ENCODE data around the gene CEP128.

Gene CEP128

GRCh38 chr14:80602946-80603345 is 338.6 kb downstream of the CEP128 start:
- DNase-seq = no peak

DNA sequence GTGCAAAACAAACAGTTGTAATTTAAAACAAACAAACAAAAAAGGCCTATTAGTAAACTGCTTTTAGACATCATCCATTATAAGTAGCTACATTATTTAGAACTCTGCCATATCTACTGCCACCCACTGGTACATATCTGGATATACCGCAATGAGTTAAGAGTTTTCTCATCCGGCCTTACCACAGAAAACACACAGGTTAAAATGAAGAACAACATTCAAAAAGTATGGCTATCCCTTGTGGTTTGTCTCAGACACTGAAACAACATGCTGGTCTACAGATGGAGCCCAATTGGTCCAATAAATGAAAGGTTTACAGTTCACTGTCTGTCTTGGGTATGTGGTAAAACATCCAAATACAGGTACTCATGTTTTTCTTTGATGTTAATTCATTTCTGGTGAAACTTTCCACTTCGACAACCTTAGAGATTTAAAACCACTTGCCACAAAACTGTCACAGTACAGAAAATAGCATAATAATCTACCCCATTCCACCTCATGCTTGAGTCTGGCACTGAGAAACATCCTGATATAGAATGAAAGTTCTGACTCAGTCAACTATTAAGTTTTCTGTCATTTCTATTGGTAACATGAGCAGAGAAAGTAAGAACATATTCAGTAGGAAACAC is 354.3 kb downstream of the CEP128 start:
- DNase-seq = no peak

DNA sequence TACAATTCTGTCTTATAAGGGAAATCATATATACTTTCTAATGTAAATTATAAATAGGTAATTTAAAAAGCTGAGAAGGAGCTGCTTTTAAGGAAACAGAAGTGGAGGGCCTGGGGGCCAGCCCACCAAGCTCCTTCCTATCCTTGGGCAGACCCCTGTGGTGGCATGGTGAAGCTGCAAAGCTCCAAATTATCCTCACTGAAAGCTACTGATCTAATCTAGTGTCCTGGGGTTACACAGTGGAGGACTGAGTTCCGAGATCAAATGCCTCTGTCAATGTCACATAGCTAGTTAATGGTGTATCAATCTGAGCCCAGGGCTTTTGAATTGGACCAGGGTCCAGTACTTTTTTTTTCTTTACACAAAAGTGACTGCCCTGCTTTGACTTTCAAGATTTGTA is 355.4 kb downstream of the CEP128 start:
- no peak for DNase-seq

DNA sequence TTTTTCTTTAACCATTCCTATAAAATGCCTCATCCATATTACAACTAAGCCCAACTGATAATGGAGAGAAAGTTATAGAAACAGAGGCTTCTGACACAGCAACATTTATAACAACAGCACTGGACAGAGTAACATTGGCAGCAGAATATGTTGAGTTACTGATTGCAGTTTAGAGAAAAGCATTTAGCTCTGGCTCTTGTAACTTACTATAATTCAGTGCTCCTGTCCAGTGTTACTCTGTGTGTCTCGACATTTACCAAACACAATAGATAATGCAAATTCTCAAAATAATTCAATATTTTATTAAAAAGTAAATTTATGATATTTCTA is 356.1 kb downstream of the CEP128 start:
- no peak for DNase-seq

DNA sequence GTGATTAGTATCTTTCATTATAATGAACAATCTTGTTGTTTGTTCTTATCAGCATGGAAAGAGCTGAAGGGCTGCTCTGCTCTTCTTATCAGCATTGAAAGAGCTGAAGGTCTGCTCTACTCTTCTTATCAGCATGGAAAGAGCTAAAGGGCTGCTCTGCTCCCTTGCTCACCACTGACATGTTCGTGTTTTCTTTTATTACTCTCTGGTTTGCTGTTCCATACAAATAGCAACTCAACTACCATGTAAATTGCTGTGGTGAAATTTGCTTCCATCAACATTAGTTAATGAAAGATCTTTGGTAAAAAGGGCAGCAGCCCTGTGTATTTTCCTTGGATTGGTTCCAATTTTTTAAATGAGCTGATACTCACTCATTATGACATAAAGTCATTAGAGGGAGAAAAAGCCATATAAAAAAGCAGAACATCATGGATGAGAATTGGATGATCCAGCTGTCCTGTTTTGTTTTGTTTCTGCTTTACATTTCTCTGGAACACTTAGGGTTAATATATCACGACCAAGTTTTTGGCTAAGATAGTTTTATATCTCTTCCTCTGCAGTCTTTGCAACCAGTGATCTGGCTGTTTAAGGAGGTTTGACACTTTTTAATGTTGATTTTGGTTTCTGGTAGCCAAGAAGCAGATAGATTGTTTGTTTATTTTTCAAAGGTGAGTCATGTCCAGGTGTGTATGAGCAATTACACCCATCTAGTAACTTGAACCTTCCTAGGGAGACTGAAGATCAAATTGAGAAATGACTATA is 356.6 kb downstream of the CEP128 start:
- DNase-seq = no peak

DNA sequence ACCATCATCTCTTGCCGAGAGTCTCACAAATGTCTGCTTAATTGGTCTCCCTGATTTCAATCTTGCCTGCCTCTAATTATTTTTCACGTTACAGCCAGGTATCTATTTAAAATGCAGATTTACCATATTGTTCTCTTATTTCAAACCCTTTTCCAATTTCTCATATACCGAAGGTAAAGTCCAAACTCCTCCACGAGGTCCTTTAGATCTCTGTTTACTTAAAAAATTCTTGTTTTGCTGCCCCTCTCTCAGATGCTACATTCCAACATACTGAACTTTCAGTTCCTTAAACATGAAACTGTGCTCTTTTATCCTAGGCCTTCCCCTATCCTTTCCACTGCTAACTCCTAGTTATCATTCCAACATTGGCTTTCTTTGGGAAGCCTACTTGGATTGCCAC is 363.9 kb downstream of the CEP128 start:
- DNase-seq = no peak

DNA sequence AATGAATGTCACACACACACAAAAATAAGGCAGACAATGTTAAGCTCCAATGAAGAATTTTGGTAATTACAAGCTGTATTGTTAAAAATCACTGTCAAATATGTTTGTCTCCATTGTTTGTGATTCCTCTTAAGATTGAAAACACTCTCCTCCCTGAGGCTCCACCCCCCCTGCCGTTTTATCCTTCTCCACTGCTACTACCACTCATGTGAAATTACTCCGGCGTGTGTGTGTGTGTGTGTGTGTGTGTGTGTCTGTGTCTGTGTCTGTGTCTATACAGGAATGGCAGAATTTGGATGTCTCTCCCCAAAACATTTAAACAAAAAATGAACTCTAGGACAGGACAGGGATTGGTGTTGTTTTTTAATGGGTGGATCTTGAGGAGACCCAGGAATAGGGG is 365.1 kb downstream of the CEP128 start:
- DNase-seq = no peak

- no peak for DNase-seq
Observed at GRCh38 chr14:80575763-80576162, 365.8 kb downstream of the CEP128 start.

GRCh38 chr14:80572666-80573065 is 368.9 kb downstream of the CEP128 start:
- no peak for DNase-seq

DNA sequence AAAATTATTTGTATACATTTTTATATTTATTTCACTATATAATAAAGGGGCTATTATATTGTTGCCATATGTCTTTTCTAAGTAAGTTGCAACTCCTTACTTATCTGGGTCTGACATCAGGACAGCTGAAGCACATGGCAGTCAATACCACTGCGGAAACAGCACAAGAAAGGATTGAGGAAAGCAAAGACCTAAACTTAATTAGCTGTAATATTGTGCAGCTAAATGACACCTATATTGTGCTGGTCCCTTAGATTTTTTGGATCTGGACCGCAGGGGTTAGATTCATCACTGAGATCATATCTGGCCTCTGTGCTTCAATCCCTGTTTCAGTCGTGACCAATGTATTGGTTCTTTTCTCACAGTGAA is 370.6 kb downstream of the CEP128 start:
- DNase-seq = no peak

GRCh38 chr14:80567905-80568536 is 373.5 kb downstream of the CEP128 start:
- DNase-seq = no peak

DNA sequence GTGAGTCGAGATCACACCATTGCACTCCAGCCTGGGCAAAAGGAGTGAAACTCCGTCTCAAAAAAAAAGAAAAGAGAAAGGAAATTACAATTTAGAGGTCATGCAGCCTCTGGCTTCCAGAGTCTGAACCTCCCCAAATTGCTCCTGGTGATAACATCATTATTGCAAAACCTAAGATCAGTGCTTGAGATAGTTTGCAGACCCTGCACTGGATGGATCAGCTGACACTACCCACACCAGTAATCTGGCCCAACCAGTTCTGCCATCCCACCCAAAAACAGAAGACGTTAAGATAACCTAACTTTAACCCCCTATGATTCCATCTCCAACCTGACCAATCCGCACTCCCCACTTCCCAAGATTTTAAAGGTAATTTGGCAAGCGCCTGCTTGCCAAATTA is 376.5 kb downstream of the CEP128 start:
- DNase-seq = no peak

- DNase-seq = no peak
Observed at GRCh38 chr14:80564051-80564450, 377.5 kb downstream of the CEP128 start.

GRCh38 chr14:80560800-80561657 is 380.5 kb downstream of the CEP128 start:
- DNase-seq = no peak

DNA sequence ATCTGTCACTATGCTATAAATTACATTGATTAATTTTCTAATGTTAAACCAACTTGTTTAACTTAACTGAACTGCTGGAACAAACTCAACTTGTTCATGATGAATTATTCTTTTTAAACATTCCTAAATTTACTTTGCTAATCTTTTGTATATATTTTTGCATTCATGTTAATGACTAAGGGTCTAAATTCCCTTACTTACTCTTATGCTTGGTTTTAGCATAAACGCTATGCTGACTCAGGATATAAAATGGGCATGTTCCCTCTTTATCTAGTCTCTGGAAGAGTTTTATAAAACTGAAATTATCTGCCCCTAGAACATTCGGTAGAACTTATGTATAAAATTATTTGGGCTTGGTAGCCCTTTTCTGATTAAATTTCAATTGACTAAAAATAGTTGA is 387.4 kb downstream of the CEP128 start:
- no peak for DNase-seq

DNA sequence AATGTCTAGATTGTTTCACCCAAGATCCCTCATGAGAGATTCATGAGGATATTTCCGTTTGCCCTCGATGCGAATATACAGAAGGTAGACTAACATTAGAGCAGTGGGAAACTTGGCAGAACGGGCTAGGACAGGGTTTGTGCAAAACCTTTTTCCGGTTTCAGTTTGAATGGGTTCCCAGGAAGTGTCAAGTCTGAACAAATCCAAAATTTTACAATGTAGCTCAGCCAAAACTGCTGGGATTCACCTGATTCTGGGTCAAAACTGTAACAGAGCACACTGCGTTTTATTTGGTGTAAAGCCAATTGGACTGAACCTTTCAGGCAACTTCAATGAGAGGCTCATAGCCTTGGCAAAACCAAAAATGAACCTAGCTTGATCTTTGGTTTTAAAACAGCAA is 392.4 kb downstream of the CEP128 start:
- DNase-seq = no peak

DNA sequence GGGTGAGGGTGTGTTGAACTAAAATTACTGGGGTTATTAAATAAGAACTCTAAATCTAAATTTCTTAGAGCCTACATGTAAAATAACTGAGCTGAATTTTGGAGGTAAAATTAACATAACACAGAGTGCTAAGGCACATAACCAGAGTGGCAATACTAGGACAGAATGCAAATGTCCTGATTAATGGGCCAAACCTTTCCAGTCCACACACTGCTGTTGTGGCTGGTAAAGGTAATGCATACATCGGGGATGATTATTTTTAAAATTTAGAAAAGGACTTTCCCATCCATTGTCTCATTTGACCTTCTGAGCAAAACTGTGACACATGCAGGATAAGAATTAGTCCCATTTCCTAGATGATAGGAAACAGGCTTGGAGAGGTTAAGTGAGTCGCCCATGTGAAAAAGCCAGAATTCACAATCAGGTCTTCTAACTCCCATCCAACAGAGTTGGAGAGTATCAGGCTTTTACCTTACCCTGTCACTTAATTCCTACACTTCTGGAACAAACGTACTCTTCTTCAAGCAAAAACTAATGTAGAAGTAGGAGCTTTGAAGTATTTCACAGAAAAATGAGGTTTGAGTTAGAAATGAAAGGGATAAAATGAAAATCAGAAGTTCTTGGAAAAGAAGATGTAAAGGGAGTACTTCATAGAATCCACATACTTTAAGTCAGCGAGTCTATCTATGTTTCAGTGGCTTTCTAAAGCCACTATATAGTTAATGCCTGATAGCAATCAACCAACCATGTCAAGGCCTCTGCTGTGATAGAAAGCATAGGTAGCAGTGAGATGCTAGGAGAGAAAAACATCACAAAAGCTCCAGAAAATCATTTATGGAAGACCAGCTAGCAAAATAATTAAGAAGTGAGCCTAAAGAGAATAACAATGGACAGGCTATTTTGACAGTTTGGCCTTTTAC is 395.3 kb downstream of the CEP128 start:
- no peak for DNase-seq

- no peak for DNase-seq
Observed at GRCh38 chr14:80544366-80544765, 397.2 kb downstream of the CEP128 start.

GRCh38 chr14:80543211-80543610 is 398.3 kb downstream of the CEP128 start:
- DNase-seq = no peak

GRCh38 chr14:80538633-80539375 is 402.7 kb downstream of the CEP128 start:
- DNase-seq = no peak

- no peak for DNase-seq
Observed at GRCh38 chr14:80537626-80538025, 403.9 kb downstream of the CEP128 start.

DNA sequence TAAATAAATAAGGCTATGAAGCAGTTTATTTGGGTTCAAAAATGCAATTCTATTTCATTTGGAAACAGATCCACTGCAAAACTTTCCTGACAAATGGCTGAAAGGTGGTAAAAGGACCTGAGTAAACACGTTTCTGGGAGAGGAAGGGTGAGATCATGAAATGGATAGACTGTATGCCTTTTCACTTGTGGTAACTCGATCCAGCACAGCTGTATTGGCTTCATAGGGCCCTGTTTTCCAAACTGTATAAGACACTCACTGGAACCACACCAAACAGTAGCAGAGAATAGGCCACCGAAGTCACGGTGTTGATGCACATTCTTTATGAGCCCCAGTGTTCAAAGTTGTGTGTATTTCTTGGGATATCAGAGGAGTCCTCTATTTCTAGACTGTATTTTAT is 405.1 kb downstream of the CEP128 start:
- DNase-seq = no peak
